Sigmoid colon (tissue), 4 donors: ENCODE measurements around the gene MOGAT2.

Source experiments
- EP300 ChIP-seq, 4 donors: sonication (generic); formaldehyde crosslinking; IDR thresholded peaks; one replicate each; pipeline ENCODE4 v1.6.1; 2017; ENCODE audit warnings: antibody characterized with exemption in 4 of 4
- POLR2A ChIP-seq, 2 donors: fragments of 450-650 bp; IDR thresholded peaks; one replicate each; pipeline ENCODE4 v1.6.1; 2016; ENCODE audit warnings: antibody characterized with exemption in 2 of 2, mild to moderate bottlenecking in 2 of 2, moderate library complexity in 2 of 2
- POLR2AphosphoS5 ChIP-seq, 4 donors: sonication (generic); formaldehyde crosslinking; IDR thresholded peaks; one replicate each; pipeline ENCODE4 v1.6.1; 2017; ENCODE audit warnings: antibody characterized with exemption in 4 of 4
- TF ChIP-seq, protein P1 (sequence below), 4 experiments: fragments of 450-650 bp in 3 of 4; fragments of 200-600 bp in 1 of 4; IDR thresholded peaks; one replicate each; pipeline ENCODE4 v1.5.1; 2016 to 2019; ENCODE audit warnings: antibody characterized with exemption in 4 of 4, mild to moderate bottlenecking in 3 of 4, moderate library complexity in 2 of 4

DNA sequence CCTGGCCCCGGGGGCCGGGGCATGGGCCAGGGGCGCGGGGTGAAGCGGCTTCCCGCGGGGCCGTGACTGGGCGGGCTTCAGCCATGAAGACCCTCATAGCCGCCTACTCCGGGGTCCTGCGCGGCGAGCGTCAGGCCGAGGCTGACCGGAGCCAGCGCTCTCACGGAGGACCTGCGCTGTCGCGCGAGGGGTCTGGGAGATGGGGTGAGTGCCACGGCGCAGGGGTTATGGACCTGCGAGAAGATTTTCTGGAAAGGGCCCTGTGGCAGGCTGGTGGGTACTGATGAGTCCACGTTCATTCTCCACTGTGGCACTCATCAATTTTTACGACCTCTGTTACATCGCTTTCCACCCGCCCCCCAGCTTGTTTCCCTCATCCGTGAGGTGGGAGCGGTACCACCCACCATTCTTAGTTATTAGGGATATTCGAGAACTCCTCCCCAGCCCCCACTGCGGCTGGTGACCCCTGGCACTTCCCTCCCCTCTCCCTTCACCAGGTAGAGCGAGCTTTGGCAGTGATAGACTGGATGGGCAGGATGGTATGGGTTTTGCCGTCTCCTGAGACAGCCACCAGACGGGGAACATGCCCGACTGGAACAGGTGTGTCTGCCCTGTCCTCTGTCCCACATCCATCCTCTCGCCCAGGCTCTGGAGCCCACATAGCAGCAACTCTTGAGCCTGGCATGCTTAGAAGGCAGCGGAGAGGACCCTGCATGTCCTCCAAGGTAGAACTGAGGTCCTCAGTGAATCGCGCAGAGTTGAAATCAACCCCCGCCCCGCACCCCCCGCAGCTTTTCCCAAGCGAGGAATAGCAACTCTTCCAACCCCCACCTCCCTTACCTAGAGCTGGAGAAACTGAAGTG, 51.5 kb downstream of the MOGAT2 start:
- TF ChIP-seq POLR2AphosphoS5 (IDR thresholded peaks at IDR 0.05) (no peak), POLR2A (IDR thresholded peaks at IDR 0.05) (no peak), EP300 (IDR thresholded peaks at IDR 0.05) (no peak)
- TF ChIP-seq, protein P1, sequence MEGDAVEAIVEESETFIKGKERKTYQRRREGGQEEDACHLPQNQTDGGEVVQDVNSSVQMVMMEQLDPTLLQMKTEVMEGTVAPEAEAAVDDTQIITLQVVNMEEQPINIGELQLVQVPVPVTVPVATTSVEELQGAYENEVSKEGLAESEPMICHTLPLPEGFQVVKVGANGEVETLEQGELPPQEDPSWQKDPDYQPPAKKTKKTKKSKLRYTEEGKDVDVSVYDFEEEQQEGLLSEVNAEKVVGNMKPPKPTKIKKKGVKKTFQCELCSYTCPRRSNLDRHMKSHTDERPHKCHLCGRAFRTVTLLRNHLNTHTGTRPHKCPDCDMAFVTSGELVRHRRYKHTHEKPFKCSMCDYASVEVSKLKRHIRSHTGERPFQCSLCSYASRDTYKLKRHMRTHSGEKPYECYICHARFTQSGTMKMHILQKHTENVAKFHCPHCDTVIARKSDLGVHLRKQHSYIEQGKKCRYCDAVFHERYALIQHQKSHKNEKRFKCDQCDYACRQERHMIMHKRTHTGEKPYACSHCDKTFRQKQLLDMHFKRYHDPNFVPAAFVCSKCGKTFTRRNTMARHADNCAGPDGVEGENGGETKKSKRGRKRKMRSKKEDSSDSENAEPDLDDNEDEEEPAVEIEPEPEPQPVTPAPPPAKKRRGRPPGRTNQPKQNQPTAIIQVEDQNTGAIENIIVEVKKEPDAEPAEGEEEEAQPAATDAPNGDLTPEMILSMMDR (IDR thresholded peaks at IDR 0.05) = no peak
